GM19193 (cell line): Measurements from ENCODE around the gene ANP32A.

ENCODE experiments used
- POLR2A ChIP-seq: IDR thresholded peaks from 4 replicates; pipeline ENCODE4 v1.6.1; 2011; ENCODE audit not compliant: insufficient read depth, insufficient read length; ENCODE audit errors: extremely low read depth

ANP32A gene

GRCh38 chr15:68812069-68812468, 8.6 kb downstream of the ANP32A start:
- no peak for TF ChIP-seq POLR2A

- no peak for TF ChIP-seq POLR2A
Observed at GRCh38 chr15:68809517-68809916, 11.2 kb downstream of the ANP32A start.

GRCh38 chr15:68808770-68809169, 11.9 kb downstream of the ANP32A start:
- no peak for TF ChIP-seq POLR2A

GRCh38 chr15:68808091-68808490, 12.6 kb downstream of the ANP32A start:
- no peak for TF ChIP-seq POLR2A

- no peak for TF ChIP-seq POLR2A
Observed at GRCh38 chr15:68807249-68807648, 13.4 kb downstream of the ANP32A start.

GRCh38 chr15:68806220-68807060, 14.3 kb downstream of the ANP32A start:
- TF ChIP-seq POLR2A = no peak

GRCh38 chr15:68802373-68802772, 18.3 kb downstream of the ANP32A start:
- no peak for TF ChIP-seq POLR2A

- no peak for TF ChIP-seq POLR2A
Observed at GRCh38 chr15:68801572-68802148, 19.0 kb downstream of the ANP32A start.

GRCh38 chr15:68800875-68801274, 19.8 kb downstream of the ANP32A start:
- TF ChIP-seq POLR2A = no peak

- no peak for TF ChIP-seq POLR2A
Observed at GRCh38 chr15:68798346-68799094, 22.2 kb downstream of the ANP32A start.

GRCh38 chr15:68797599-68798345, 22.9 kb downstream of the ANP32A start:
- TF ChIP-seq POLR2A = no peak

GRCh38 chr15:68797191-68797590, 23.5 kb downstream of the ANP32A start:
- TF ChIP-seq POLR2A = no peak

- no peak for TF ChIP-seq POLR2A
Observed at GRCh38 chr15:68796576-68796975, 24.1 kb downstream of the ANP32A start.

GRCh38 chr15:68795298-68795848, 25.3 kb downstream of the ANP32A start:
- peak; percentile 17 for TF ChIP-seq POLR2A

GRCh38 chr15:68794863-68795262, 25.8 kb downstream of the ANP32A start:
- TF ChIP-seq POLR2A = no peak

- TF ChIP-seq POLR2A = no peak
Observed at GRCh38 chr15:68794307-68794706, 26.4 kb downstream of the ANP32A start.

GRCh38 chr15:68793776-68794175, 26.9 kb downstream of the ANP32A start:
- no peak for TF ChIP-seq POLR2A
